IPS-15b (cell line): Measurements from ENCODE around the gene OAF.
"Not testable (repeated sequence)": the region's sequence is repeated elsewhere in the genome, so short reads cannot be mapped to it uniquely, and the experiment has no call there.

Source experiments
- H3K27me3 ChIP-seq: one replicate; pipeline ENCODE4 v1.6.1; 2013; ENCODE audit warnings: low read length; ENCODE audit not compliant: control insufficient read depth, insufficient read depth
- H3K36me3 ChIP-seq: one replicate; pipeline ENCODE4 v1.6.1; 2013; ENCODE audit warnings: low read length; ENCODE audit not compliant: control insufficient read depth, insufficient read depth
- H3K4me1 ChIP-seq: one replicate; pipeline ENCODE4 v1.6.1; 2013; ENCODE audit warnings: mild to moderate bottlenecking, low read length; ENCODE audit not compliant: control insufficient read depth, insufficient read depth
- H3K4me3 ChIP-seq: one replicate; pipeline ENCODE4 v1.5.1; 2013; ENCODE audit warnings: low read depth, low read length
- H3K9ac ChIP-seq: one replicate; pipeline ENCODE4 v1.6.1; 2013; ENCODE audit warnings: low read depth, mild to moderate bottlenecking, low read length
- H3K9me3 ChIP-seq: one replicate; pipeline ENCODE4 v1.6.1; 2013; ENCODE audit warnings: mild to moderate bottlenecking, low read length; ENCODE audit not compliant: control insufficient read depth, insufficient read depth

OAF gene

GRCh38 chr11:120240866-120241265, 30.0 kb downstream of the OAF start:
- peaks cover 39% of the 10 kb centered on the region for H3K27me3 ChIP-seq
- peak overlapping the region; percentile 58 for H3K4me3 ChIP-seq
- no peak overlapping the region for H3K9ac ChIP-seq
- H3K36me3 ChIP-seq, result no peaks in the 10 kb centered on the region
- H3K4me1 ChIP-seq, result peaks cover 13% of the 10 kb centered on the region
- no peaks in the 10 kb centered on the region for H3K9me3 ChIP-seq

- H3K4me3 ChIP-seq, result no peak overlapping the region
- no peak overlapping the region for H3K9ac ChIP-seq
- no peaks in the 10 kb centered on the region for H3K36me3 ChIP-seq
- H3K27me3 ChIP-seq, result peaks cover 39% of the 10 kb centered on the region
- no peaks in the 10 kb centered on the region for H3K9me3 ChIP-seq
- peaks cover 13% of the 10 kb centered on the region for H3K4me1 ChIP-seq
Measured at GRCh38 chr11:120241277-120241676, 30.4 kb downstream of the OAF start.

DNA sequence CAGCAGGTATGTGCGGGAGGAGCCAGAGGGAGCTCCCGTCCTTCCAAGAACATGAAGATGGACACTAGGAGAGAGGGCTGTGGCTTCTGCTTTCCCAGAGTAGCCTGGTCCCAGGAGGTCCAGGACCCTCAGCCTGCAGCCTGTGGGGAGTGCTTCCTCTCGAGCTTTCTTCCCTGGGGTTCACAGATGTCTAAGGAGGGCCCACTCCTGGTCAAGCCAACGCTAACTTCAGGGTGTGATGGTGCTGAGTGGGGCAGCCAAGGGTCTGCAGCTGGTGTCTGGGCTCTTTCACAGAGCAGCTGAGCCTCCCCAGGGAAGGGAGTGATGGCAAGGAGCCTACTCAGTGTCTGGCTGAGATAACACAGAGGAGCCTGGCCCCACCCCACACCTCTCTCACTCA, 32.4 kb downstream of the OAF start:
- Histone ChIP-seq H3K9me3 (no peaks in the 10 kb centered on the region), H3K36me3 (no peaks in the 10 kb centered on the region), H3K9ac (no peak overlapping the region), H3K27me3 (peaks cover 39% of the 10 kb centered on the region), H3K4me1 (peaks cover 16% of the 10 kb centered on the region), H3K4me3 (no peak overlapping the region)

DNA sequence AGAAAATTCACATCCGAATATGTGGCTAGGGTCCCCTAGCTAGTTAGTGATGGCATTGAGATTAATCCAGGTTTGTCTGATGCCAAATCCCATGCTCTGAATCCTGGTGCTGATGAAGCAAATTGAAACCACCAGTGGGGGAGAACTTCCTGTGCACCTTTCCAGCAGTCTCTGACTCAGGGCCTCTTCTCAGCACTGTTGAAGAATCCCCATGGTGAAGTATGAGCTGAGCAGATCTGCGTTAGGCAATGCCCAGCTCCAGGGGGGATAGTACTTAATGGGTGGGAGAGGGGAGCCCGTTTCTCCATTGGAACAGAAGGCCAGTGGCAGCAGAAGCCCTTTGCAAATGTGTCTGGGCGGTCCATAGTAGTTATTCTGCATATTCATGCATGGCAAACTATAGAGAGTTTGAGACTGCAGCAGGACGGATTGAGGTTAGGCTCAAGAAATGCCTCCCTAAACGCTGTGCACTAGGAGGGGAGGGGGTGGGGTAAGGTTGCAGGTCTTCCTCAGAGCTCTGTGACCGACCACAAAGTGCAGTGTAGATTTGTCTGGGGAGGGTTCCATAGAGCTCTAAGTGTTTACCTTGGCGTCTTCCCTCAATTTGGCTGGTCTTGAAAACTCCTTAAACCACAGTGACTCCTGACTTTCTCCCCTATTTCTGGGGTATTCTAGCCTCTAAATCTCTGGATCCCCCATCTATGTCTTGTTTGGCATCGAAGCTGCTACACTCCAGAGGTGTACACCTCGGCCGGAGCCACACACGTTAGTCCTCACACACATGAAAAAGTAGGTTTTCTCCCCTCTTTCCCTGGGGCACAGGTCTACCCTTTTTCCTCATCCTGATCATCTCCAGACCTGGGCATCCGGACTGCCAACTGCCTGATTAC, 33.9 kb downstream of the OAF start:
- no peak overlapping the region for H3K9ac ChIP-seq
- H3K4me1 ChIP-seq, result peaks cover 25% of the 10 kb centered on the region
- no peaks in the 10 kb centered on the region for H3K9me3 ChIP-seq
- peaks cover 28% of the 10 kb centered on the region for H3K27me3 ChIP-seq
- no peak overlapping the region for H3K4me3 ChIP-seq
- H3K36me3 ChIP-seq, result no peaks in the 10 kb centered on the region

DNA sequence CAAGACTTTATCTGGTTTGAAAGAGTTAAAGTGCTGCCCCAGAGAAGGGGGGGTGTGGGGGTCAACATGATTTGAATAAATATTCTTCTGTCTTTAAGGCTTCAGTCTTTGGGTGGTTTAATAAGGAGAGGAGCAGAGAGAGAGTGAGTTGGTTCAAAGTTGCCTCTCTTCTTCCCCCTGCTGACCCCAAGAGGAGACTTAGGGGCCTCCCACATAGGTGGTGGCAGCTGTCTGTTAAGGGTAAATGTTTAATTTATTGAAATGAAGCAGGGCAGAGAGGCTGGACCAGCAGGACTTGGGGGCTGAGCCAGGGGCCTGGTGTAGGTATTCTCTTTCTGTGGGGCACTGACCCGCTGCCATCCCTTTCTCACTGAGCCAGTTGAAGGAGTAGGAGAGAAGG, 34.6 kb downstream of the OAF start:
- Histone ChIP-seq H3K27me3 (peaks cover 27% of the 10 kb centered on the region), H3K9ac (no peak overlapping the region)

GRCh38 chr11:120248551-120249278, 37.9 kb downstream of the OAF start:
- H3K27me3 ChIP-seq, result peaks cover 4% of the 10 kb centered on the region
- no peaks in the 10 kb centered on the region for H3K9me3 ChIP-seq
- H3K4me1 ChIP-seq, result peaks cover 25% of the 10 kb centered on the region
- H3K4me3 ChIP-seq, result no peak overlapping the region
- no peak overlapping the region for H3K9ac ChIP-seq
- H3K36me3 ChIP-seq, result no peaks in the 10 kb centered on the region

More for the DNA sequence above, 34.6 kb downstream of the OAF start:
- Histone ChIP-seq H3K4me1 (peaks cover 25% of the 10 kb centered on the region), H3K9me3 (no peaks in the 10 kb centered on the region), H3K4me3 (no peak overlapping the region), H3K36me3 (no peaks in the 10 kb centered on the region)

- Histone ChIP-seq H3K4me1 (peaks cover 21% of the 10 kb centered on the region), H3K27me3 (no peaks in the 10 kb centered on the region), H3K9me3 (no peaks in the 10 kb centered on the region), H3K36me3 (no peaks in the 10 kb centered on the region), H3K9ac (no peak overlapping the region), H3K4me3 (no peak overlapping the region)
Measured at GRCh38 chr11:120249279-120250262, 38.7 kb downstream of the OAF start.

- not testable (repeated sequence) for H3K27me3 ChIP-seq, H3K9me3 ChIP-seq, H3K36me3 ChIP-seq, H3K9ac ChIP-seq, H3K4me3 ChIP-seq
- peaks cover 22% of the 10 kb centered on the region for H3K4me1 ChIP-seq
Measured at GRCh38 chr11:120253377-120253776, 42.5 kb downstream of the OAF start.

DNA sequence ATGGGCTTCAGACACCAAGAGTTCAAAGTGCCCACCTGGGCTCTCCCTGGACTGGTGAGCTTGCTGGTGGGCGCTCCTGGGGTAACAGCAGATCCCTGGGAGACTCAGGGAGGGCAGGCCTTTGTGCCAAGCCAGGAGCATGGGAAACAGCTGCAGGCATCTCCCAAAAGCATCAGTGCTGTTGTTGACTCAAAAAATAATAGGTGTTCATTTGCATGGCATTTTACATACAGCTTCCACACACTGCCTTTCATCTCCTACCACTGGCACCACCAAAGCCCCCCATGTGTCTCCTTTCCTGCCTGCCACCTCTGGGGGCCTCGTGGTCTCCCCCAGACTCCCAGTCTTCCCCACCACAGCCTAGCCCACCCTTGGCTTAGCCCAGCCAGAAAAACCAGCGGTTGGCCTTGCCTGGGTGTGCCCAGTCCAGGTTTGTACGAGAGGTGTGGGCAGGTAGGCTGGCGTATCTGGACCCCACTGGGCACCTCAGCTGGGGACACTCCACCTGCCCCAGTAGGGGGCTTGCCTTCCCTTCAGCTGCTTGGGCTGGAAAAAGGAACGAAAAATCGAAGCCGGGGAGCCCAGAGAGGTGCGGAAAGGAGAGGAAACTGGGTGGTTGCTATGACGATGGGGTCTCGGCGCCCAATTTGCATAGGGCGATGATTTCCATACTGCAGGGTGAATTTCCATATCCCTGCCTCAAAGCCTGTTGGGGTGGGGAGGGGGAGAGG, 44.1 kb downstream of the OAF start:
- H3K4me1 ChIP-seq, result peaks cover 14% of the 10 kb centered on the region
- H3K9ac ChIP-seq, result peak overlapping the region; percentile 48
- peak overlapping the region; percentile 51 for H3K4me3 ChIP-seq
- no peaks in the 10 kb centered on the region for H3K9me3 ChIP-seq
- H3K27me3 ChIP-seq, result peaks cover 9% of the 10 kb centered on the region
- H3K36me3 ChIP-seq, result no peaks in the 10 kb centered on the region

- peaks cover 9% of the 10 kb centered on the region for H3K27me3 ChIP-seq
Measured at GRCh38 chr11:120255519-120255866, 44.7 kb downstream of the OAF start.

GRCh38 chr11:120256178-120256577, 45.3 kb downstream of the OAF start:
- no peaks in the 10 kb centered on the region for H3K36me3 ChIP-seq
- H3K4me3 ChIP-seq, result no peak overlapping the region
- H3K9ac ChIP-seq, result no peak overlapping the region
- H3K9me3 ChIP-seq, result no peaks in the 10 kb centered on the region
- H3K27me3 ChIP-seq, result peaks cover 9% of the 10 kb centered on the region
- H3K4me1 ChIP-seq, result peaks cover 16% of the 10 kb centered on the region

More at GRCh38 chr11:120255519-120255866, 44.7 kb downstream of the OAF start:
- Histone ChIP-seq H3K9me3 (no peaks in the 10 kb centered on the region), H3K36me3 (no peaks in the 10 kb centered on the region), H3K9ac (peak overlapping the region; percentile 42), H3K4me3 (peak overlapping the region; percentile 51), H3K4me1 (peaks cover 14% of the 10 kb centered on the region)
